Aorta (tissue), 5 donors: ENCODE data around the gene SLC25A23. TPM values are rescaled to one million over a fixed set of nuclear protein-coding genes. Genes with fewer than 3 reads are reported as not detected.
A peak's percentile ranks its signal among the peaks of the same experiment; 100 is the strongest.

Experiments used
- ATAC-seq: fragments of 200-7000 bp; cut with Tn5 transposase; one replicate; pipeline ENCODE4 v1.9.1; 2022; ENCODE audit warnings: moderate library complexity; ENCODE audit not compliant: low FRiP score
- DNase-seq, 2 donors: peaks; one replicate each; pipeline ENCODE4 v3.0.0-alpha.2; 2020
- H3K27ac ChIP-seq, 2 donors: one replicate each; pipeline ENCODE4 v1.5.1; 2013; ENCODE audit warnings: low read length in 2 of 2, mild to moderate bottlenecking in 2 of 2, moderate library complexity in 2 of 2, control low read depth in 1 of 2, inconsistent platforms in 1 of 2, low read depth in 1 of 2
- H3K27me3 ChIP-seq, 2 donors: one replicate each; pipeline ENCODE4 v1.6.1; 2013; ENCODE audit warnings: control low read depth in 1 of 2, low read length in 1 of 2, mild to moderate bottlenecking in 1 of 2, moderate library complexity in 1 of 2; ENCODE audit not compliant: insufficient read depth in 2 of 2, control insufficient read depth in 1 of 2
- H3K36me3 ChIP-seq, 2 donors: one replicate each; pipeline ENCODE4 v1.6.1; 2013; ENCODE audit warnings: control low read depth in 1 of 2, low read length in 1 of 2, mild to moderate bottlenecking in 1 of 2; ENCODE audit not compliant: insufficient read depth in 2 of 2, control insufficient read depth in 1 of 2
- H3K4me1 ChIP-seq, 2 donors: one replicate each; pipeline ENCODE4 v1.6.1; 2013; ENCODE audit warnings: low read length in 2 of 2, control low read depth in 1 of 2, mild to moderate bottlenecking in 1 of 2, moderate library complexity in 1 of 2; ENCODE audit not compliant: insufficient read depth in 2 of 2, control insufficient read depth in 1 of 2
- H3K4me3 ChIP-seq, 2 donors: one replicate each; pipeline ENCODE4 v1.5.1; 2013; ENCODE audit warnings: low read length in 2 of 2, control low read depth in 1 of 2, mild to moderate bottlenecking in 1 of 2
- H3K9me3 ChIP-seq: one replicate; pipeline ENCODE4 v1.6.1; 2013; ENCODE audit warnings: mild to moderate bottlenecking, low read length; ENCODE audit not compliant: control insufficient read depth
- WGBS, 2 donors: extraction: QIAGEN DNeasy Blood & Tissue Kit; methylation state at CpG; one replicate each; pipeline ENCODE4 v1.1.7; 2013; 5-methylcytosine and 5-hydroxymethylcytosine counted together
- intact Hi-C, 2 donors: fragments of 100-400 bp; cut with DNase I; formaldehyde crosslinking; loops; one replicate each; pipeline versions ENCODE4 v1.14.2 to v1.15.0; 2022
- polyA plus RNA-seq, 2 donors: library from polyadenylated mRNA; stranded (reverse); fragments of 200-250 nt; gene quantifications; one replicate each; pipeline ENCODE4 v1.2.3, GENCODE V29; 2013
- total RNA-seq, 2 donors: library from RNA; stranded (reverse); fragmentation: NEBNext Ultra II Directional; extraction: Animal tissue kit (Norgen Biotek cat#: 25700); gene quantifications; one replicate each; pipeline ENCODE4 v1.2.1, GENCODE V29; 2021
- donor health status: healthy with polysubstance abuse.
- donor health status: Bipolar disorder and iron deficiency.
- donor health status: DM: no; HTN: no; CAD: no.
- donor health status: DM: no; HTN: no; CAD: no.
- donor health status: DM: yes; HTN: yes; CAD: no.

SLC25A23 gene
- total and polyA plus RNA-seq, 4 donors: 37.9 to 59.0 (median 50.5) TPM

- H3K27ac ChIP-seq: peak overlapping the region in 1 of 2 donors; percentile 34
- DNase-seq (peak; percentile 99 to 100), ATAC-seq (peak; percentile 97)
- H3K36me3 ChIP-seq: no peaks in the 10 kb centered on the region
- H3K27me3 ChIP-seq: no peaks in the 10 kb centered on the region
- WGBS, 2 donors: 5 to 6% methylated on average over 43 of the region's 43 CpGs
- H3K9me3 ChIP-seq: no peaks in the 10 kb centered on the region
- no peaks in the 10 kb centered on the region for H3K4me1 ChIP-seq
- H3K4me3 ChIP-seq: no peak overlapping the region
- intact Hi-C loops: loop anchor here (1.0 to 2.0 kb wide), 3 partner anchors 32 to 52 kb away; partner anchors contain the start of genes ALKBH7 (in 1 of the 2), GTF2F1 (in 1 of the 2) and SLC25A23 (in 1 of the 2)
These were observed 34.5 kb downstream of the SLC25A23 start for GRCh38 chr19:6424939-6425731.

- H3K4me3 ChIP-seq: peak within 1 kb of the TSS; percentile 87 to 94
- 0 to 1% methylated on average over 61 to 114 of the region's 114 CpGs for WGBS, 2 donors
- intact Hi-C loops: loop anchor here (2.0 kb wide), 2 partner anchors 34 to 52 kb away; partner anchors contain the start of genes ALKBH7 (in 1 of the 2) and SLC25A23 (in 1 of the 2)
- ATAC-seq (no peak), DNase-seq (peak in 1 of 2 donors; percentile 79)
- H3K36me3 ChIP-seq: no peaks in the 10 kb centered on the region
- no peaks in the 10 kb centered on the region for H3K27me3 ChIP-seq
- no peaks in the 10 kb centered on the region for H3K9me3 ChIP-seq
- H3K4me1 ChIP-seq: no peaks in the 10 kb centered on the region
- peak within 1 kb of the TSS; percentile 34 to 53 for H3K27ac ChIP-seq
These were observed 35.2 kb downstream of the SLC25A23 start, which contains the start of gene KHSRP for GRCh38 chr19:6424195-6424938. KHSRP (minus strand) TSS chr19:6424811; CDS start chr19:6424701, 110 bp downstream.

- no peaks in the 10 kb centered on the region for H3K9me3 ChIP-seq
- 0 to 2% methylated on average over 20 of the region's 20 CpGs for WGBS, 2 donors
- H3K27ac ChIP-seq: no peak overlapping the region
- H3K4me1 ChIP-seq: no peaks in the 10 kb centered on the region
- H3K27me3 ChIP-seq: no peaks in the 10 kb centered on the region
- DNase-seq: peak; percentile 67 to 81
- intact Hi-C loops: loop anchor here (2.0 kb wide), 2 partner anchors 35 to 51 kb away; partner anchors contain the start of genes ALKBH7 (in 1 of the 2) and SLC25A23 (in 1 of the 2)
- H3K4me3 ChIP-seq: peak overlapping the region; percentile 87 to 94
- no peak for ATAC-seq
- H3K36me3 ChIP-seq: peaks cover 0 to 3% of the 10 kb centered on the region in 2 donors
These were observed 35.9 kb downstream of the SLC25A23 start for GRCh38 chr19:6423499-6424194.

- Histone ChIP-seq H3K36me3 (peaks cover 0 to 11% of the 10 kb centered on the region in 2 donors), H3K27me3 (no peaks in the 10 kb centered on the region), H3K4me1 (no peaks in the 10 kb centered on the region), H3K9me3 (no peaks in the 10 kb centered on the region), H3K27ac (no peak overlapping the region), H3K4me3 (no peak overlapping the region)
- intact Hi-C loops: no loop called here
- 63 to 67% methylated on average over 19 to 20 of the region's 20 CpGs for WGBS, 2 donors
- DNase-seq (no peak), ATAC-seq (no peak)
These were observed 38.2 kb downstream of the SLC25A23 start for GRCh38 chr19:6421075-6422014.

- Histone ChIP-seq H3K4me3 (no peak overlapping the region), H3K36me3 (peaks cover 0 to 21% of the 10 kb centered on the region in 2 donors), H3K27ac (no peak overlapping the region), H3K4me1 (no peaks in the 10 kb centered on the region), H3K9me3 (no peaks in the 10 kb centered on the region), H3K27me3 (no peaks in the 10 kb centered on the region)
- WGBS, 2 donors: 90 to 91% methylated on average over 19 of the region's 19 CpGs
- no peak for ATAC-seq
- DNase-seq: no peak
- intact Hi-C loops: no loop called here
These were observed 41.0 kb downstream of the SLC25A23 start for GRCh38 chr19:6418562-6418932.

GRCh38 chr19:6417713-6418561 lies 41.7 kb downstream of the SLC25A23 start:
- WGBS, 2 donors: 70 to 75% methylated on average over 25 to 33 of the region's 33 CpGs
- Histone ChIP-seq H3K4me1 (no peaks in the 10 kb centered on the region), H3K27ac (no peak overlapping the region), H3K27me3 (no peaks in the 10 kb centered on the region), H3K9me3 (no peaks in the 10 kb centered on the region), H3K36me3 (peaks cover 0 to 21% of the 10 kb centered on the region in 2 donors), H3K4me3 (no peak overlapping the region)
- intact Hi-C loops: no loop called here
- no peak for ATAC-seq
- DNase-seq: no peak

- Histone ChIP-seq H3K36me3 (peaks cover 0 to 21% of the 10 kb centered on the region in 2 donors), H3K4me1 (no peaks in the 10 kb centered on the region), H3K27me3 (no peaks in the 10 kb centered on the region), H3K4me3 (no peak overlapping the region), H3K27ac (no peak overlapping the region), H3K9me3 (no peaks in the 10 kb centered on the region)
- intact Hi-C loops: no loop called here
- ATAC-seq (no peak), DNase-seq (no peak)
- 90 to 92% methylated on average over 28 to 29 of the region's 29 CpGs for WGBS, 2 donors
These were observed 42.8 kb downstream of the SLC25A23 start for GRCh38 chr19:6416658-6417405.
